ENCODE data around the gene TMEM63A.

DNA sequence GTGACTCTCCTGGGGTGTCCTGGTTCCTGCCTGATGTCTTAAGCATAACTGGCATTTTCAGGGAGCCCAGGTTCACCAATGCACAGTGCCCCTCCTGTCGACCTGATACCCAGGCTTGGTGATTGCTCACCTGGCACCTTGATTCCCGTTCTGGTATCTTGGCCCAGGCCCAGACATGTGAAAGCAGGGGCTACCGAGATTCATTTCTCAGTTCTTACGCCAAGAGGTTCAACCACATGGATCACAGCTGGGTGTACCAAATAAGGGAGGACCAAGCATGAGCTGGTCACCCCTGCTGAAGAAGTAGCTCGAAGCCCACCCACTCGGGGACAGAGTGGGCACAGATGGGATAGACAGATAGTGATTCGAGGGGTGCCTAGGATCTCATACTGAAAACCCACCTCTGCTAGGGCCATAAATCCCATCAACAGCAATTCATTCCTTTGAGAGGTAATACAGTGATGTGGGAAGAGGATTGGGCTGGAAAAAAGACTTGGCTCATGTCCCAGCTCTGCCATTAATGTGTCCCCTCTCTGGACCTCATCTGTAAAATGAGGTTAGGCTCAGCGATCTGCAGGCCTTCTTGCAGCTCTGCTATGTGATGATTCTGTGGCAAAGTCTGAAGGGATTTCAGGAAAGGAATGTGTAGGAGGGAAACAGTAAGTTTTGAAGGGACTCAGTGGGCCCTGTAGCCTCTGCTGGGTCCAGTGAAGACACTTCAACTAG, 69.5 kb downstream of the TMEM63A start:
- TF ChIP-seq, protein P1, sequence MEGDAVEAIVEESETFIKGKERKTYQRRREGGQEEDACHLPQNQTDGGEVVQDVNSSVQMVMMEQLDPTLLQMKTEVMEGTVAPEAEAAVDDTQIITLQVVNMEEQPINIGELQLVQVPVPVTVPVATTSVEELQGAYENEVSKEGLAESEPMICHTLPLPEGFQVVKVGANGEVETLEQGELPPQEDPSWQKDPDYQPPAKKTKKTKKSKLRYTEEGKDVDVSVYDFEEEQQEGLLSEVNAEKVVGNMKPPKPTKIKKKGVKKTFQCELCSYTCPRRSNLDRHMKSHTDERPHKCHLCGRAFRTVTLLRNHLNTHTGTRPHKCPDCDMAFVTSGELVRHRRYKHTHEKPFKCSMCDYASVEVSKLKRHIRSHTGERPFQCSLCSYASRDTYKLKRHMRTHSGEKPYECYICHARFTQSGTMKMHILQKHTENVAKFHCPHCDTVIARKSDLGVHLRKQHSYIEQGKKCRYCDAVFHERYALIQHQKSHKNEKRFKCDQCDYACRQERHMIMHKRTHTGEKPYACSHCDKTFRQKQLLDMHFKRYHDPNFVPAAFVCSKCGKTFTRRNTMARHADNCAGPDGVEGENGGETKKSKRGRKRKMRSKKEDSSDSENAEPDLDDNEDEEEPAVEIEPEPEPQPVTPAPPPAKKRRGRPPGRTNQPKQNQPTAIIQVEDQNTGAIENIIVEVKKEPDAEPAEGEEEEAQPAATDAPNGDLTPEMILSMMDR (IDR thresholded peaks at IDR 0.05; ENCODE audit: low read length) = no peak
- TF ChIP-seq EZH2 (optimal IDR thresholded peaks at IDR 0.05; ENCODE audit: low read depth, low read length) (no peak), EZH2phosphoT487 (IDR thresholded peaks at IDR 0.05; ENCODE audit: low read length) (no peak)

All from MM.1S (cell line).